Measurements from ENCODE around the gene GALNT16. TPM values are rescaled to one million over a fixed set of nuclear protein-coding genes. Genes with fewer than 3 reads are reported as not detected.

GALNT16 gene
- total RNA-seq, 2 donors from 2014 or later, result 0.12 TPM; not detected in 1

DNA sequence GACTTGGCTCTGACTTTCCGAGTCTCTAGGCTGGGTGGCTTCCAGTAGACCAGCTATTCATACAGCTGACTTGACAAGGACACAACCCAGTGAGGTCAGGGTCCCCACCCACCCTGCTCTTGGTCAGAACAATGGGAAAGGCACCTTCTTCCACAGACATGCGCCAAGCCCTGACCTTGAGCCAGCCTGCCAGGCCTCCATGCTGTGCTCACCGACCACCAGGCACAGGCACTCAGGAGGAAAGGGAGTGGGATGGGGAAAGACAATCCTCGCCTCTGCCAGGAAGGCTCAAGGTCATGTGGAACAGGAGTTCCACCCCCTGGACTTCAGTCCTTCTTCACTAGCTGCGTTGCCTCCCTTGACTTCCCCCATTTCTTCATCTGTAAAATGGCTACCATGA lies 31.4 kb downstream of the GALNT16 start:
- Mint-ChIP-seq H3K27ac (no peak overlapping the region), H3K36me3 (no peaks in the 10 kb centered on the region), H3K9me3 (no peaks in the 10 kb centered on the region)
- DNase-seq (ENCODE audit: low spot score in 2 of 2) (peak in 1 of 2 donors; percentile 20), ATAC-seq (no peak)

DNA sequence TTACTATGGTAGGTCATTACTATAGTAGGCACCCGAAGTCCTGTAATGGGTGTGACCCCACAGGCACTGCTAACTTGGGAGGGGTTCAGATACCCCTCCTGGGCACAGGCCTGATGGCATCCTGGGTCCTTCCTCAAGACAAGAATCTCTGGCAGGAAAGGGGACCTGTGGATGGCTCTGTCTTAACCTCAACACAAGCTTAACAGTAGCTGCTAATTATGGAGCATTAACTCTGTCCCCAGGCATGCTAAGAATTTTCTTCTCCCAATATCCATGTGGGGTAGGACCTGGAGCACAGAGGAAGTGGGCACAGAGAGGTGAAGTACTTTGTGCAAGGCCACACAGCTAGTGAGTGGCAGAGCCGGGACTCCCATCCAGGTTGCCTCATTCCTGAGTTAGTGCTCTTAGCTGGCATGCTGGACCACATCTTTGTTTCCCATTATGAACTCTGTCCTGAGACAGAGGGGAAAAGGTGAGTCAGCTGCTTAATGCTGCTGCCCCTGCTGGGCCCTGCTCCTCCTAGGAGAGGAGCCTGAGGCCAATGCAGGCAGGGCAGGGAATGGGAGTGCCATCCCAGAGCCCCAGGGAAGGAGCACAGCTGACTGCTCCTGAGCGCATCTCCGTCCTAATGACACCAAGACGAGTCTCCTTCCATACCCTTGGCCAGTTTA lies 32.1 kb downstream of the GALNT16 start:
- Mint-ChIP-seq H3K9me3 (no peaks in the 10 kb centered on the region), H3K36me3 (no peaks in the 10 kb centered on the region), H3K27ac (no peak overlapping the region)
- ATAC-seq (no peak), DNase-seq (ENCODE audit: low spot score in 2 of 2) (peak in 1 of 2 donors; percentile 23)

- Mint-ChIP-seq H3K27ac (no peak overlapping the region), H3K9me3 (no peaks in the 10 kb centered on the region), H3K36me3 (no peaks in the 10 kb centered on the region)
- DNase-seq (ENCODE audit: low spot score in 2 of 2), result peak in 1 of 2 donors; percentile 43
- ATAC-seq, result no peak
Observed at GRCh38 chr14:69298131-69299071, 38.4 kb downstream of the GALNT16 start.

GRCh38 chr14:69299286-69300035 lies 39.5 kb downstream of the GALNT16 start:
- no peaks in the 10 kb centered on the region for H3K36me3 Mint-ChIP-seq

DNA sequence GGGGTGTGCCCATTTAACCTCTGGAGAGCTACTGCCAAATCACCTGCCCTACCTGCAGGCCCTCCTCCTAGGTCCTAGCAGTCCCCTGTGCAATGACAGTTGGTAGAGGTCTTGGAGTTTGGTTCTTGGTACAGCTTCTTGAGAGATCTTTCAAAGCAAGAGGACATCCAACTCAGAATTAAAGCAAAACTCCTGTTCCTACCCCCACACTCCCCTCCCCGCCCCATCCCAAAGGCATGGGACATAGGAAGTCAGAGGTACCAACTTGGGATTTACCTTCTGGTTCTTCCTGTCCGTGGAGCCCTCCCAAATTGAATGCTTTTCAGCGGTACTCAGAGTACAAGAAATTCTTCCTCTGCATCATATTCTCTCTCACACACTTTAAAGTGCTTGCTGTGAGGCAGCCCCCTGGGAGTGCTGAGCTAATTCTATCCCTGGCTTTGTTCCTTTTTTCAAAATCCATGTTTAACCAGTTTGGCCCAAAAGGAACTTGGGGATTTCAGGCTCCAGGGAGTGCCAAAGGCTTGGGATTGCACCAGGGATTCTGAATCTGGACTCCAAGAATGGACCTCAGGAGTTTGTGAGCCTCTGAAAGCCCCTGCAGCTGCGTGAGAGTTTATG lies 40.8 kb downstream of the GALNT16 start:
- no peak for DNase-seq (ENCODE audit: low spot score in 2 of 2)
- Mint-ChIP-seq H3K36me3 (no peaks in the 10 kb centered on the region), H3K9me3 (no peaks in the 10 kb centered on the region), H3K27ac (no peak overlapping the region)
- ATAC-seq, result no peak

More at GRCh38 chr14:69299286-69300035, 39.5 kb downstream of the GALNT16 start:
- ATAC-seq (peak in 1 of 2 donors; percentile 56), DNase-seq (ENCODE audit: low spot score in 2 of 2) (peak in 1 of 2 donors; percentile 41)
- Mint-ChIP-seq H3K27ac (no peak overlapping the region), H3K9me3 (no peaks in the 10 kb centered on the region)

DNA sequence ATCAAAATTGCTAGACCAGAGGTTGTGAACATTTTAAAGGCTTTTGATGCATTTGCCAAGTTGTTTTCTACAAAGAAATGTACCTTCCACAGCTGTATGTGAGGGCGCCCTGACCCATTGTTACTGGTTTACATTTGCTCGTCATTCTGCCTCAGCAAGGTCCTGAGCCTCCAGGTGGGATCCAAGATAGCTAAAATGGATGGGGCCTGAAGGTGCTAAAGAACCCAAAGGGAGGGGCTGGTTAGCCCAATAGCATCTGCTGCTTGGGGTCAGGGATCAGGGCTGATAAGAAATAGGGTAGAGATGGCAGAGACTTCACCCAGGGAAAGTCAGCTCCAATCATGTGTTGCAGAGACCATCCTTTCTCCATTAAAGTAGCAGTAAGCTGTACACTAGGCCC lies 43.1 kb downstream of the GALNT16 start:
- no peak for ATAC-seq
- peak in 1 of 2 donors; percentile 25 for DNase-seq (ENCODE audit: low spot score in 2 of 2)
- Mint-ChIP-seq H3K9me3 (no peaks in the 10 kb centered on the region), H3K27ac (no peak overlapping the region), H3K36me3 (no peaks in the 10 kb centered on the region)

- no peak overlapping the region for H3K27ac Mint-ChIP-seq
- H3K9me3 Mint-ChIP-seq, result no peaks in the 10 kb centered on the region
- H3K36me3 Mint-ChIP-seq, result no peaks in the 10 kb centered on the region
- ATAC-seq (no peak), DNase-seq (ENCODE audit: low spot score in 2 of 2) (peak in 1 of 2 donors; percentile 44)
Observed at GRCh38 chr14:69312608-69313007, 52.6 kb downstream of the GALNT16 start.

GRCh38 chr14:69313176-69313575 lies 53.2 kb downstream of the GALNT16 start:
- H3K9me3 Mint-ChIP-seq, result no peaks in the 10 kb centered on the region
- DNase-seq (ENCODE audit: low spot score in 2 of 2) (peak in 1 of 2 donors; percentile 31), ATAC-seq (no peak)
- no peak overlapping the region for H3K27ac Mint-ChIP-seq
- no peaks in the 10 kb centered on the region for H3K36me3 Mint-ChIP-seq

- Mint-ChIP-seq H3K9me3 (no peaks in the 10 kb centered on the region), H3K27ac (no peak overlapping the region), H3K36me3 (no peaks in the 10 kb centered on the region)
- no peak for ATAC-seq
- DNase-seq (ENCODE audit: low spot score in 2 of 2), result peak in 1 of 2 donors; percentile 18
Observed at GRCh38 chr14:69314327-69314726, 54.4 kb downstream of the GALNT16 start.

- no peaks in the 10 kb centered on the region for H3K9me3 Mint-ChIP-seq
- no peak overlapping the region for H3K27ac Mint-ChIP-seq
- no peaks in the 10 kb centered on the region for H3K36me3 Mint-ChIP-seq
- DNase-seq (ENCODE audit: low spot score in 2 of 2) (no peak), ATAC-seq (no peak)
Observed at GRCh38 chr14:69315301-69315700, 55.3 kb downstream of the GALNT16 start.

DNA sequence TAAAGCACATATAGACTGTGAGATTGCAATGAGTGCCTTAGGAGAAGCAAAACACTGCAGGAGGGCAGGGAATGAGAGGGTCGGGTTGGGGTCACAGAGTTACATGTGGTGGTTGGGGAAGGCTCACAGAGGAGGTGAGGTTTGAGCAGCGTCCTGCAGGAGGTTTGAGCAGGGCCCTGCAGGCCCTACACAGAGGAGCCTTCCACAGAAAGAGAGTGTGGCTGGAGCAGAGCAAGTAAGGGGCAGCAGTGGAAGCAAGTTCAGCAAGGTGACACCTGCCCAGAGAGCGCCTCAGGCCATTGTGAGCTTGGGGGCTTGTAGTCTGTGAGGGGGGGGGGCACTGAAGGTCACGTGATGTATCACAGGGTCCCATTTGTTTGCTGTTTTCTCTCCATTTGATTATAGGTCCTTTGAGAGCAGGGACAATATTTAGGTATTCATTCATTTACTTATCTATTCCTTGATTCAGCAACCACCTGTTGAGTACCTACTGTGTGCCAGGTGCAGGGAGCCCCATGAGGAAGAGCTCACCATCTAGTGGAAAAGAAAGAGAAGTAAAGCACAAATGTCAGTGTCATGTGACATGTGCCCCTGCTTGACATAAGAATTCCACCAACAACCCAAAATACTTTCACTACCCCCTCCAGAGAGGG lies 56.6 kb downstream of the GALNT16 start:
- Mint-ChIP-seq H3K27ac (no peak overlapping the region), H3K36me3 (no peaks in the 10 kb centered on the region), H3K9me3 (no peaks in the 10 kb centered on the region)
- ATAC-seq (no peak), DNase-seq (ENCODE audit: low spot score in 2 of 2) (no peak)

DNA sequence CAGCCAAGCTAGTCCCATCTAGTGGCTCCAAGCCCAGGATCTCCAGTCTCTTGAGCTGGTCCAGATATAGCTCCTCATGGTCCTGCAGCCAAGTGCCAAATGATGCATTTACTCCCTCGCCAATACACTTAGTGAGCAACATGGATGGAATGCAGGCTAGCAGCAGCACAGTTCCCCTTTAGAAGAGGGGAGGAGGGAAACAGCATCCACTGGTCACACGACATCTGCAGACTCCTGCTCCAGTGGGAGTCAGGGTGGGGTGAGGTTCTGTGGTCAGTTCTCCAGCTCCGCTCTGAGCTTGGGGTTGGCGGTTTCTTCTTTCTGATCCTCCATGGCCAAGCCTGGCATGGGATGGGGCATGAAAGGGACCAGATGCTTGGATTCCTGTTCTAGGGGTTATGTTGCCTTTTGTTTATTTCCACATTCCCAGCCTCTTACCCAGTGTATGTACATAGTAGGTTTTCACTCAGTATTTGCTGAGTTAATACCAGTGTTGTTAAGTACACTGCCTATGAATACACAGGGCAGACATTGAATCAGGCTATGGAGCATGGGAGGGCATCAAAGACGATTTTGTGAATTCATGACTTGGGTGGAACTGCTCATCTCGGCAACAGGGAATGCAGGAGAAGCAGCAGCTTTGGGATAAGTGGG lies 57.3 kb downstream of the GALNT16 start:
- no peaks in the 10 kb centered on the region for H3K9me3 Mint-ChIP-seq
- DNase-seq (ENCODE audit: low spot score in 2 of 2), result peak in 1 of 2 donors; percentile 1
- no peak overlapping the region for H3K27ac Mint-ChIP-seq
- ATAC-seq, result no peak
- no peaks in the 10 kb centered on the region for H3K36me3 Mint-ChIP-seq

GRCh38 chr14:69317780-69318179 lies 57.8 kb downstream of the GALNT16 start:
- no peak overlapping the region for H3K27ac Mint-ChIP-seq
- ATAC-seq (no peak), DNase-seq (ENCODE audit: low spot score in 2 of 2) (no peak)
- H3K9me3 Mint-ChIP-seq, result no peaks in the 10 kb centered on the region
- no peaks in the 10 kb centered on the region for H3K36me3 Mint-ChIP-seq

GRCh38 chr14:69318241-69318640 lies 58.3 kb downstream of the GALNT16 start:
- ATAC-seq (no peak), DNase-seq (ENCODE audit: low spot score in 2 of 2) (no peak)
- Mint-ChIP-seq H3K27ac (no peak overlapping the region), H3K36me3 (no peaks in the 10 kb centered on the region), H3K9me3 (no peaks in the 10 kb centered on the region)

DNA sequence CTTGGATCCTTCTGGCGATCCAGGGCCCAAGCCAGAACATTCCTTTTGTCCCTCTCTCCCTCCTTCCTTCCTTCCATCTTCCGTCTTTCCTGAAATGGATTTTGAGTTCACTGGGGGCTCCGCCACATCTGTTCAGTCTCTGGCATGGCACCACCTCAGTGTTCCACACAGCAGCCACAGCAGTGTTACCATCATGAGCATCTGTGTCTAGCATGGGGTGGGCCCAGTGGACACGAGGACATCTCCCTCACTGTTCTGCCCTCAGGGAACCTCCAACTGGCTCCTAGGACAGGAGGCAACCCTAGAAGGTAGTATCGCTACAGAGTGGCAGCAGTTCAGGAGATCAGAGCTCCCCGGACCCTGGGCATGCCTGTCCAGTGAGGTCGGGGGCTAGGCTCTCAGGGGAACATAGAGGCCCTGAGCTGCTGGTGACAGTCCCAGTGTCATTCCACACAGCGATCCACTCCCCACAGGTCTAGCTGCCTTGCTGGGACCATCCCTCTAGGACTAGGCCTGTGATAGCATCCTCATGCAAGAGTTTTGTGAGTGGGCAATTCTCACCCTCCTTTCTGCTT lies 59.0 kb downstream of the GALNT16 start:
- Mint-ChIP-seq H3K27ac (no peak overlapping the region), H3K9me3 (no peaks in the 10 kb centered on the region), H3K36me3 (no peaks in the 10 kb centered on the region)
- DNase-seq (ENCODE audit: low spot score in 2 of 2) (no peak), ATAC-seq (no peak)
